ENCODE measurements around the gene CEP20.

CEP20 gene

DNA sequence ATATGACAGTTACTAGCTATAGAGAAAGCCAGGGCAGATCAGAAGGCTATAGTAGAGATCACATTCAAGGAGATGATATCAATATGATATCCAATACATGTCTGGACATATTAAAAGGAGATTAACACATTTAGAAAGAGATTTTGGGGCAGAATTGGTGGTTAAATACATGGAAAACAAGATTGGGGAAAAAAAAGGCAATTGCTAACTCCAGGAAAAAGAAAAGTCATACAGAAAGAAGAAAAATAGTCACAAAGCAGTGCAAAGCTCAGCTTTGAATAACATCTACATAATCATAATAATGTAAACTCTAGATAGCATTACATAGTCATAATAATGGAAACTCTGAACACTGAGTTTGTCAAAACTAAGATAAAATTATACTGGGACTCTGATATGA, 72.2 kb downstream of the CEP20 start:
- H3K27ac ChIP-seq, result no peak overlapping the region

More for the DNA sequence above, 72.2 kb downstream of the CEP20 start:
- TF ChIP-seq, protein P1, sequence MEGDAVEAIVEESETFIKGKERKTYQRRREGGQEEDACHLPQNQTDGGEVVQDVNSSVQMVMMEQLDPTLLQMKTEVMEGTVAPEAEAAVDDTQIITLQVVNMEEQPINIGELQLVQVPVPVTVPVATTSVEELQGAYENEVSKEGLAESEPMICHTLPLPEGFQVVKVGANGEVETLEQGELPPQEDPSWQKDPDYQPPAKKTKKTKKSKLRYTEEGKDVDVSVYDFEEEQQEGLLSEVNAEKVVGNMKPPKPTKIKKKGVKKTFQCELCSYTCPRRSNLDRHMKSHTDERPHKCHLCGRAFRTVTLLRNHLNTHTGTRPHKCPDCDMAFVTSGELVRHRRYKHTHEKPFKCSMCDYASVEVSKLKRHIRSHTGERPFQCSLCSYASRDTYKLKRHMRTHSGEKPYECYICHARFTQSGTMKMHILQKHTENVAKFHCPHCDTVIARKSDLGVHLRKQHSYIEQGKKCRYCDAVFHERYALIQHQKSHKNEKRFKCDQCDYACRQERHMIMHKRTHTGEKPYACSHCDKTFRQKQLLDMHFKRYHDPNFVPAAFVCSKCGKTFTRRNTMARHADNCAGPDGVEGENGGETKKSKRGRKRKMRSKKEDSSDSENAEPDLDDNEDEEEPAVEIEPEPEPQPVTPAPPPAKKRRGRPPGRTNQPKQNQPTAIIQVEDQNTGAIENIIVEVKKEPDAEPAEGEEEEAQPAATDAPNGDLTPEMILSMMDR (conservative IDR thresholded peaks at IDR 0.05), result no peak

Measured in VCaP (cell line).